Measurements from ENCODE around the gene ZNF384.

DNA sequence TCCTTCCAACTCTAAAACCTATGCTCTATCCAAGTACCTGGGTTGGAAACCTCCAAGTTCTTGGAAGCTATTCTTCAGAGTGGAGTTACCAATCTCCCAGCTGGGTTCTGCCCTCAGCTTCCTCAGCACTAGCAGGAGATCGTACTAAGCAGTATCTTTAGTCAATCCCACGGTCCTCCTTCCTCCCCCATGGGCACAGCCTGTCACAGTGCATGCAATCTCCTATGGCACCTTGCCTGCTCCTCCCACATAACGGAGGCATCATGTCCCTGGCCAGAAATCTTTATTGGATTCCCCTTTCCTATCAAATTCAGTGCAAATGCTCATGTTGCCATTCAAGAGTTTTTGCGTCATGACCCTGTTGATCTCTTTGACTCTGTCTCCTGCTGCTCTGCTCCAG, 48.0 kb downstream of the ZNF384 start:
- TF ChIP-seq, protein P1, sequence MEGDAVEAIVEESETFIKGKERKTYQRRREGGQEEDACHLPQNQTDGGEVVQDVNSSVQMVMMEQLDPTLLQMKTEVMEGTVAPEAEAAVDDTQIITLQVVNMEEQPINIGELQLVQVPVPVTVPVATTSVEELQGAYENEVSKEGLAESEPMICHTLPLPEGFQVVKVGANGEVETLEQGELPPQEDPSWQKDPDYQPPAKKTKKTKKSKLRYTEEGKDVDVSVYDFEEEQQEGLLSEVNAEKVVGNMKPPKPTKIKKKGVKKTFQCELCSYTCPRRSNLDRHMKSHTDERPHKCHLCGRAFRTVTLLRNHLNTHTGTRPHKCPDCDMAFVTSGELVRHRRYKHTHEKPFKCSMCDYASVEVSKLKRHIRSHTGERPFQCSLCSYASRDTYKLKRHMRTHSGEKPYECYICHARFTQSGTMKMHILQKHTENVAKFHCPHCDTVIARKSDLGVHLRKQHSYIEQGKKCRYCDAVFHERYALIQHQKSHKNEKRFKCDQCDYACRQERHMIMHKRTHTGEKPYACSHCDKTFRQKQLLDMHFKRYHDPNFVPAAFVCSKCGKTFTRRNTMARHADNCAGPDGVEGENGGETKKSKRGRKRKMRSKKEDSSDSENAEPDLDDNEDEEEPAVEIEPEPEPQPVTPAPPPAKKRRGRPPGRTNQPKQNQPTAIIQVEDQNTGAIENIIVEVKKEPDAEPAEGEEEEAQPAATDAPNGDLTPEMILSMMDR (conservative IDR thresholded peaks at IDR 0.05; ENCODE audit: low read depth in 2 of 2): no peak
- TF ChIP-seq, protein P2, sequence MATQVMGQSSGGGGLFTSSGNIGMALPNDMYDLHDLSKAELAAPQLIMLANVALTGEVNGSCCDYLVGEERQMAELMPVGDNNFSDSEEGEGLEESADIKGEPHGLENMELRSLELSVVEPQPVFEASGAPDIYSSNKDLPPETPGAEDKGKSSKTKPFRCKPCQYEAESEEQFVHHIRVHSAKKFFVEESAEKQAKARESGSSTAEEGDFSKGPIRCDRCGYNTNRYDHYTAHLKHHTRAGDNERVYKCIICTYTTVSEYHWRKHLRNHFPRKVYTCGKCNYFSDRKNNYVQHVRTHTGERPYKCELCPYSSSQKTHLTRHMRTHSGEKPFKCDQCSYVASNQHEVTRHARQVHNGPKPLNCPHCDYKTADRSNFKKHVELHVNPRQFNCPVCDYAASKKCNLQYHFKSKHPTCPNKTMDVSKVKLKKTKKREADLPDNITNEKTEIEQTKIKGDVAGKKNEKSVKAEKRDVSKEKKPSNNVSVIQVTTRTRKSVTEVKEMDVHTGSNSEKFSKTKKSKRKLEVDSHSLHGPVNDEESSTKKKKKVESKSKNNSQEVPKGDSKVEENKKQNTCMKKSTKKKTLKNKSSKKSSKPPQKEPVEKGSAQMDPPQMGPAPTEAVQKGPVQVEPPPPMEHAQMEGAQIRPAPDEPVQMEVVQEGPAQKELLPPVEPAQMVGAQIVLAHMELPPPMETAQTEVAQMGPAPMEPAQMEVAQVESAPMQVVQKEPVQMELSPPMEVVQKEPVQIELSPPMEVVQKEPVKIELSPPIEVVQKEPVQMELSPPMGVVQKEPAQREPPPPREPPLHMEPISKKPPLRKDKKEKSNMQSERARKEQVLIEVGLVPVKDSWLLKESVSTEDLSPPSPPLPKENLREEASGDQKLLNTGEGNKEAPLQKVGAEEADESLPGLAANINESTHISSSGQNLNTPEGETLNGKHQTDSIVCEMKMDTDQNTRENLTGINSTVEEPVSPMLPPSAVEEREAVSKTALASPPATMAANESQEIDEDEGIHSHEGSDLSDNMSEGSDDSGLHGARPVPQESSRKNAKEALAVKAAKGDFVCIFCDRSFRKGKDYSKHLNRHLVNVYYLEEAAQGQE (IDR thresholded peaks at IDR 0.05; ENCODE audit: unreplicated experiment): no peak

Measured in GM23338 (cell line).